ENCODE results near the gene ENO4.

Gene ENO4

GRCh38 chr10:116849248-116850057 is at the start of gene ENO4:
Gene ENO4 (plus strand): TSS chr10:116849499. CDS start chr10:116849567, 68 bp downstream.
- peak; percentile 93 for DNase-seq (ENCODE audit: low spot score)

- DNase-seq (ENCODE audit: low spot score): no peak
Measured at GRCh38 chr10:116800286-116800929, 48.9 kb upstream of the ENO4 start.

- DNase-seq (ENCODE audit: low spot score): no peak
Measured at GRCh38 chr10:116801658-116802057, 47.6 kb upstream of the ENO4 start.

- DNase-seq (ENCODE audit: low spot score): no peak
Measured at GRCh38 chr10:116802474-116802873, 46.8 kb upstream of the ENO4 start.

GRCh38 chr10:116802876-116803275 is 46.4 kb upstream of the ENO4 start:
- DNase-seq (ENCODE audit: low spot score): no peak

- DNase-seq (ENCODE audit: low spot score): no peak
Measured at GRCh38 chr10:116803451-116804249, 45.6 kb upstream of the ENO4 start.

GRCh38 chr10:116808706-116809105 is 40.6 kb upstream of the ENO4 start:
- no peak for DNase-seq (ENCODE audit: low spot score)

- DNase-seq (ENCODE audit: low spot score): no peak
Measured at GRCh38 chr10:116809483-116810119, 39.7 kb upstream of the ENO4 start.

GRCh38 chr10:116810120-116810500 is 39.2 kb upstream of the ENO4 start:
- DNase-seq (ENCODE audit: low spot score): no peak

GRCh38 chr10:116810895-116811294 is 38.4 kb upstream of the ENO4 start:
- no peak for DNase-seq (ENCODE audit: low spot score)

- DNase-seq (ENCODE audit: low spot score): no peak
Measured at GRCh38 chr10:116811691-116812090, 37.6 kb upstream of the ENO4 start.

GRCh38 chr10:116815641-116816415 is 33.5 kb upstream of the ENO4 start:
- DNase-seq (ENCODE audit: low spot score): no peak

- no peak for DNase-seq (ENCODE audit: low spot score)
Measured at GRCh38 chr10:116817178-116817577, 32.1 kb upstream of the ENO4 start.

GRCh38 chr10:116817780-116818343 is 31.4 kb upstream of the ENO4 start:
- DNase-seq (ENCODE audit: low spot score): no peak

GRCh38 chr10:116819999-116820677 is 29.2 kb upstream of the ENO4 start:
- no peak for DNase-seq (ENCODE audit: low spot score)

- DNase-seq (ENCODE audit: low spot score): no peak
Measured at GRCh38 chr10:116825901-116826300, 23.4 kb upstream of the ENO4 start.

- DNase-seq (ENCODE audit: low spot score): no peak
Measured at GRCh38 chr10:116826803-116827202, 22.5 kb upstream of the ENO4 start.

- DNase-seq (ENCODE audit: low spot score): no peak
Measured at GRCh38 chr10:116827214-116827671, 22.1 kb upstream of the ENO4 start.

- DNase-seq (ENCODE audit: low spot score): no peak
Measured at GRCh38 chr10:116828116-116828515, 21.2 kb upstream of the ENO4 start.

- no peak for DNase-seq (ENCODE audit: low spot score)
Measured at GRCh38 chr10:116829711-116830110, 19.6 kb upstream of the ENO4 start.
